ENCODE measurements around the gene RALGAPA2.

RALGAPA2 gene

DNA sequence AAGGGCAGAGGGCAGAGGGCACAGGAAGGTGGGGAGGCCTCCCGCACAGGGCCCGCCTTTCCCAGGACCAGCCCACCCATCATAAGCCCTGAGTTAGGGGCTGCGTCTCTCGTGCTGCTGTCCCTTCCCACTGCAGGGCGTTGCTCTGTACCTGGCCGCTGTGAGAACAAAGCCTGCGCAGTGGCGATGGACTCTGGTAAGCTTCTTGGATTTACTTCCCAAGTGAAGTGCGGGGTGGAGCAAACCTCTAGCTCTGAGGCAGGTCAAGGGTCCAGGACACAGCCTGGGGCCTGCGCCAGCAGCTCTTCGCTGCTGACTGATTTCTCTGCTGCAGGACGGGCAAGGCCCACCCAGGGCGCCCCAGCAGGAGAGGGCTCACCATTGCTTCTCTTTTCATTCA, 320.7 kb downstream of the RALGAPA2 start:
- no peak for DNase-seq

DNA sequence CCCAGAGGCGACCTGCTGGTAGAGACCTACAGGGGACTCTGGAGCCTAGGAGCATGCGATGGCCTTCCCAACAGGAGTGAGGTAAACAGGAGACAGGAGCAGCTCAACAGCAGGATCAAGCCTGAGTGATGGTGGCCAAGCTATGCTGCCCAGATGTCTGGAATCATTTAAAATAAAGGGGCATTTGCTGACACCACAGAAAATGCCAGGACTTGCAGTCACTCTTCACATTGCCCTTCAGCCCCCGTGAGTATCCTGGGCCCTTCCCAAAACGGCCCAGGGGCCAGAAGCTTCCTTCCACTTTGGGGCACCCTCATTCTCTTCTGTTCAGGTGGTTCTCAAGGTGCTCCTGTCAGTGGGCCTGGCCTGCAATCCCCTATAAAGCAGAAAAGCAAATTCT, 321.3 kb downstream of the RALGAPA2 start:
- DNase-seq = no peak

DNA sequence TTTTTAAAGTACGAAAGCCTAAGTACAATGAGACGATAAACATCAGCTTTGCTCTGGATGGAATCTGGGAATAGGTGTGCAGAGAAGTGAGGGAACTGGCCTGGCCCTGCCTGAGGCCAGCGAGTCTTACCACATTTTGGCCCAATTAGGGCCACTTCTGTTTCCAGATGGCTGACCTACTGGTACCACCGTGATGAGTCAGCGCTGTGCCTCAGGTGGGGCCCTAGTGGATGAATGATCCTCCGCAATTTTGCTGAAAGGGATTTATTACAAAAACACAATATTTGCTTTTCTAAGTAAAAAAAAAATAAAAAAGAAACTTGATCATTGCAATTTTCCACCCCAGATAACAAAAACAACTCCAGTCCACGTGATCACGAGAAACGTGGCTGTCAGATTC, 322.1 kb downstream of the RALGAPA2 start:
- DNase-seq = no peak

DNA sequence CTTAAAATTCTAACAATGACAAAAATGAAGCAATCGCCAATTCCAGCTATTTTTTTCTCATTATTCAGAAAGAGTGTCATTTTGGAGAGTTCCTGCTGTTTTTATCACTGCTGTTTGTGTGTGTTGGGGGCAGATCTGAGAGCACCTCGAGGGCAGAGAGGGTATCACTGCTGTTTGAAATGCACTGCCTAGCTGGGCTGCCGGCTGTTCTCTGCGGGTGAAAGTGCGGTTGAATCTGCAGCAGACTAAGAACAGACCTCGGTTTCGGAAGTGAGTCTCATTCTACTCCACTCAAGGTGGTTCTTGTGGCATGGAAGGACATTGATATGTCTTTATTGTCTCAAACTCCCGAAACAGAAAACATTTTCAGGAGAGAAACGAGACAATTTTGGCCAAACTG, 326.3 kb downstream of the RALGAPA2 start:
- DNase-seq = no peak

DNA sequence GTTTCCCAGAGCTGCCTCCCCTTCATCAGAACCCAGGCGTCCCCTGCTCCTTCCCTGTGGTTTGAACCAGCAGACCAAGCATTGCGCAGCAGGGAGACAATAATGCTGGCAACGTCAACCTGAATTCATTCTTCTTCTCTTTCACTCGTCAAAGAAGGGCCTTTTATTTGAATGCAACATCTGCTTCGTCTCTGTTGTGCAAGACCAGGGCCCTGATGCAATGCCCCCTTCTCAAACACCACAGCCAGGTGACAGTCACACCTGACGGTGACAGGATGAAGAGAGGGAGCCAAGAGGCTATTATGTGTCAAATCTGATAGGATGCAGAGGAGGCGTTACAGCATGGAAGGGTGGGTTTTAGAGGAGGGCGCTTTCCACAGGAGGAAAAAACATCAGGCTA, 336.6 kb downstream of the RALGAPA2 start:
- DNase-seq = no peak

DNA sequence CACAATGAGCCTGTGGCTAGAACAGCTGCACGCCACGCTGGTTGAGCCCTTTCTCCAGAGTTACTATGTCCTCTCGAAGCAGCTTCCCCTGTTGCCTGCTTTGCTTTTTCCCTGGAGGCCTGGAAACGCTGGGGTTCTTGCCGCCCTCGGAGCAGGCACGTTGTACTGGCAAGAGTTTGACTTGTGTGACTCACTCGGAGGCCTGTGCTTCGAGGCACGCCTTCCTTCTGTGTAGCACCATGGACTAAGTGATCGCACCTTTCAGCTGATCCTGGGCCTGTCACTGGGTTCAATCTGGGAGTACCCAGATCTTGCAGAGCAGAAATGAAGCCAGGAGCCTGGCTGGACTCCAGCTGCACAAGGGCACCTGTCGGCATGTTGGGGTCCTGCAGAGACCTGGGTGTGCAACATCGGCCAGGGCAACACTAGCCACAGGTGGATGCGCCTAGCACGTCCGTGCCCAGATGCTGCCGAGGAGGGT, 339.3 kb downstream of the RALGAPA2 start:
- peak; percentile 31 for DNase-seq

DNA sequence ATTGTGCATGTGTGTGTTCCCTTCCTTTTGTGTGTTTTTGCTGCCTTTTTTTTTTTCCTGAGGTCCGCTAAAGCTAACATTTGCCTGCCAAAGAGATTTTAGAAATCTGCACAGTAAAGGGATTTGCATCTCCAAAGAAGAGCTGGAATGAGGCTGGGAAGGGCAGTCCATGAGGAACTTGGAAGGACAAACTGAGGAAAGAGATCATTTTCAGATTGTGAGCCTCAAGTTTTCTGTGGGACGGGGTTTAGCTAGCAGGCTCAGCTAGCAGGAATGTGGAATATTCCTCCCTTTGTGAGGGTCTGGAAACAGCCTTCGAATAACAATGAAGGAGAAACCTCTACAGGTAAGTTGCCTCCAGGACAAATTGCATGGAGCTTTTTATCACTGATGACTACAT, 340.8 kb downstream of the RALGAPA2 start:
- DNase-seq = no peak

DNA sequence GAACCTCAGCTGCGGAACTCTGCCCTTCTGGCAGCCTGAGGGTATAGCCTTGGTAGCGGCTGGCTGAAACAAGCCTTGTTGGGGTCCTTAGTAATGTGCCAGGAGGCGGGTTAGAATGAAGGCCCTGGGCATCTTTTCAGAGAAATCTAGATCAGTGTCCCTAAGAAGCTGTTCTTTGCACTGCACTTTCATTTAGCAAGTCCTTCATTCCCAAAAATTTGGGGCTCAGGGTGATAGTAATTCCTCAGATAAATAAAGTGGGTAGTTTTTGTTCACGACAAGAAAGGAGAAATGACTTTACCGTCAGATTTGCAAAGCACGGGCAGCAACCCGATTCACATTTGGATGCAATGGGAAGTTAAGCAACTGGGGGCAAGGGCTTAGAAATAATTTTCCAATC, 341.4 kb downstream of the RALGAPA2 start:
- no peak for DNase-seq

DNA sequence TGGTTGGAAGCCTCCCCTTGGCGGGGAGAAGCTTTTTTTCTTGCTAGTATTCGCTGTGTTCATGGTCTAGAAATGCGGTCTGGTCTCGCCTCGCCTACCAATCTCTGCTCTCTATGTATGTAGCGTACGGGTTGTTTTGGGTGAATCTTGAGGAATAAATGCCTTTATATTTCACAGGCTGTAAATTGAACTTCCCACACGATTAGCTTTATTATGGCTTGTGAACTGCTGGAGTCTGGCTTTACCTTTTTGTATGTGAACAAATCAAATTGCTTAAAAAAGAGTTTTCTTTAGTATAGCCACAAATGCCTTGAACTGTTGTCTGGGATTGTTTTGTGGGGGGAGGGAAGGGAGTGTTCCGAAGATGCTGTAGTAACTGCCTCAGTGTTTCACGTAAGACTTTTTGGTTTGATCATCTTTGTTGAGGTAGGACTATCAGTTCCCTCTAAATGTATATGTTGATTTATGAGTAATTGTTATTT, 342.3 kb downstream of the RALGAPA2 start:
- no peak for DNase-seq

DNA sequence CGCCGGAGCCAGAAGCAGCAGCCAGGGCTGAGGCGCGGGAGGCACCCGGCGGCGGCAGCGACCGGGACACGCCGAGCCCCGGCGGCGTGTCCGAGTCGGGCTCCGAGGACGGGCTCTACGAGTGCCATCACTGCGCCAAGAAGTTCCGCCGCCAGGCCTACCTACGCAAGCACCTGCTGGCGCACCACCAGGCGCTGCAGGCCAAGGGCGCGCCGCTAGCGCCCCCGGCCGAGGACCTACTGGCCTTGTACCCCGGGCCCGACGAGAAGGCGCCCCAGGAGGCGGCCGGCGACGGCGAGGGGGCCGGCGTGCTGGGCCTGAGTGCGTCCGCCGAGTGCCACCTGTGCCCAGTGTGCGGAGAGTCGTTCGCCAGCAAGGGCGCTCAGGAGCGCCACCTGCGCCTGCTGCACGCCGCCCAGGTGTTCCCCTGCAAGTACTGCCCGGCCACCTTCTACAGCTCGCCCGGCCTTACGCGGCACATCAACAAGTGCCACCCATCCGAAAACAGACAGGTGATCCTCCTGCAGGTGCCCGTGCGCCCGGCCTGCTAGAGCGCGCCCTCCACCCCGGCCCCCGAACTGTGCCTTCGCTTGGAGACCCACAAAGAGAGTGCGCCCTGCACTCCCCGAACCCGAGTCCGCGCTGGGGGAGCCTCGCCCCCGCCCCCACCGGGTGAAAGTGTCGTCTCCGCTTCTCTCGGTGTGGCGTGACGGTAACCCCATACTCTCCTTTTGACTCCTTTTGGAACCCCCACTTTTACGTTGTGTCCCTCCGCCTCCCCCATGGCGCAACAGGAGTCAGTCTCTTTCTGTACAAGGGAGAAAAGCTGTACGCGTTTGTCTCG, 343.0 kb downstream of the RALGAPA2 start:
- peak; percentile 8 for DNase-seq

DNA sequence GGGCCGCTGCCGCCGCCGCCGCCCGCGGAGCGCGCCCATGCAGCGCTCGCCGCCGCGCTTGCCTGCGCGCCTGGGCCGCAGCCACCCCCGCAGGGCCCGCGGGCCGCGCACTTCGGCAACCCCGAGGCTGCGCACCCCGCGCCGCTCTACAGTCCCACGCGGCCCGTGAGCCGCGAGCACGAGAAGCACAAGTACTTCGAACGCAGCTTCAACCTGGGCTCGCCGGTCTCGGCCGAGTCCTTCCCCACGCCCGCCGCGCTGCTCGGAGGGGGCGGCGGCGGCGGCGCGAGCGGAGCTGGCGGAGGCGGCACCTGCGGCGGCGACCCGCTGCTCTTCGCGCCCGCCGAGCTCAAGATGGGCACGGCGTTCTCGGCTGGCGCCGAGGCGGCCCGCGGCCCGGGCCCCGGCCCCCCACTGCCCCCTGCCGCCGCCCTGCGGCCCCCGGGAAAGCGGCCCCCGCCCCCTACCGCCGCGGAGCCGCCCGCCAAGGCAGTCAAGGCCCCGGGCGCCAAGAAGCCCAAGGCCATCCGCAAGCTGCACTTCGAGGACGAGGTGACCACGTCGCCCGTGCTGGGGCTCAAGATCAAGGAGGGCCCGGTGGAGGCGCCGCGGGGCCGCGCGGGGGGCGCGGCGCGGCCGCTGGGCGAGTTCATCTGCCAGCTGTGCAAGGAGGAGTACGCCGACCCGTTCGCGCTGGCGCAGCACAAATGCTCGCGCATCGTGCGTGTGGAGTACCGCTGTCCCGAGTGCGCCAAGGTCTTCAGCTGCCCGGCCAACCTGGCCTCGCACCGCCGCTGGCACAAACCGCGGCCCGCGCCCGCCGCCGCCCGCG, 343.8 kb downstream of the RALGAPA2 start:
- no peak for DNase-seq

DNA sequence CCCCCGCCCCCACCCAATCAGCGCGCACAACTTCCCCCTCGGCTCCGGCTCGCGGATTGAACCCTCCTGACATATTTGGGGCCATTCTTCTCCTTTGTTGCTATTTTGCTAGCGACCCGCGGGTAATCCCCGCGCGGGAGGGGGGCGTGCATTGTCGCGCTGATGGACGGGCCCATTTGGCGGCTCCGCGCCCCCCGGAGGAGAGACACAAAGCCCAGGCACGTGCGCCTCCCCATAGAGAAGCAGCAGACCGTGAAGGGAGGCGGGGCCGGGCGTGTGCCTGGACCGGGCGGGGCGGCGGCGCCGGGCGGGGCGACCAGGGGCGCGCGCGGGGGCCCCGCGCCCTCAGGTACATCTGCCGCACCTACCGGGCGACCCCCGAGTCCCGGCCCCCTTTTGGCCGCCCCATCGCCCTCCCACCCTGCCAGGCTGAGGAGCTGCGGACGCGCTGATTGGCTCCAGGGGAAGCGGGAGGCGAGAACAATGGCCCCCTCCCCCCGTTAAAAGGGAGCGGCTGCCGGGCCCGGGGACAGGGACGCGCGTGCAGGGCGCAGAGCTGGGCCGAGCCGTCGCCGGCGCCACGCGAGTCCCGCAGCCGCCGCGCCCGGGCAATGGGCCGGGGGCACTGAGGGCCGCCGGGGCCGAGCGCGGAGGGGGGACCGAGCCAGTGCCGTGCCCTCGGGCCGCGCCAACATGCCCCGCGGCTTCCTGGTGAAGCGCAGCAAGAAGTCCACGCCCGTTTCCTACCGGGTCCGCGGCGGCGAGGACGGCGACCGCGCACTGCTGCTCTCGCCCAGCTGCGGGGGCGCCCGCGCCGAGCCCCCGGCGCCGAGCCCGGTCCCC, 344.6 kb downstream of the RALGAPA2 start, which contains the start of gene INSM1:
INSM1 (plus strand) TSS at position 530 of the 843 bp plus-strand sequence; CDS start at position 694, 164 bp downstream.
- DNase-seq = peak; percentile 93

DNA sequence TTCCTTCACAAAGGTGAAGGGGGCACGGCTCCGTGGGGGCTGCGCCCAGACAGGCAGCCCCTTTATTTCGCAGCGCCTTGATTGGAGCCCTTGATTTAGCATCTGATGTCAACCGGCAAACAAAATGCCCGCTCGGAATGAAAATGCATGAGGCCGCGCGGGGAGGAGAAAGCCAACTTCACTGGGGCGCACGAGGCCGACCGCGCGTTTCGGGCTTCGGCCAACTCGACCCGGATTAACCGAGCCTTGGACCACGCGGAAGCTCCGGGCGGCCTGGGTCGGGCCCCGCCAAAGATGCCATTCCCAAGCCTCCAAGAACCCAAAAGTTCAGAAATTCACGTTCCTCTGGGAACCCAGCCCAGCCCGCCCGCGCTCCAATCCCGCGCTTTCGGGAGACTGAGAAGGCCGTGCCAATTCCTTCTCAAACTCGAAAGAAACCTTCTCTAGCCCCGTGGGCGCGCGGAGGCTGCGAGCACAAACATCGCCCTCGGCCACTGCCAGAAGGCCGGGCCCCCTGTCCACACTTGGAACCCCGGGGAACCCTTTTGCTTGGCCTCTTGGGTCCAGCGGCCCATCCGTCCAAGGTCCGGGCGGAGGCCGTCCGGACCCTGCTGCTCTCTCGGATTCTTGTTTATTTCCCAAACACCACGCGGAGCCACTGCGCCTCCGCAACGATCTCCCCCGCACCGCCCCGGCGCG, 345.4 kb downstream of the RALGAPA2 start:
- DNase-seq = peak; percentile 34

DNA sequence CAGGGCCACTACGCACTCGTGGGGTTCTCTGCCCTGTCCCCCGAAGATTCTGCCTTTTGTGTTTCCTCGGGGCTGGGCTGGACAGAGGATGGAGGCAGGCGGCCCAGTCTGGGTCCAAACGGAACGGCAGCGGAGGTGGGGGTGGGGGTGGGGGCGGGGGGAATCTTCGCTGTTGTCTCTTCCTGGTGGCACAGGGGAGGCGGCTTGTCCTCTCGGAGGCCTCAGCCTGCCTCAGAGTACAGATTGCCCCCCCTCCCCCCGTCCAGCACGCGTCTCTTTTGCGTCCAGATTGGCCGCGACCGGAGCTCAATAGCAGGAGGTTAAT, 345.9 kb downstream of the RALGAPA2 start:
- DNase-seq = no peak

DNA sequence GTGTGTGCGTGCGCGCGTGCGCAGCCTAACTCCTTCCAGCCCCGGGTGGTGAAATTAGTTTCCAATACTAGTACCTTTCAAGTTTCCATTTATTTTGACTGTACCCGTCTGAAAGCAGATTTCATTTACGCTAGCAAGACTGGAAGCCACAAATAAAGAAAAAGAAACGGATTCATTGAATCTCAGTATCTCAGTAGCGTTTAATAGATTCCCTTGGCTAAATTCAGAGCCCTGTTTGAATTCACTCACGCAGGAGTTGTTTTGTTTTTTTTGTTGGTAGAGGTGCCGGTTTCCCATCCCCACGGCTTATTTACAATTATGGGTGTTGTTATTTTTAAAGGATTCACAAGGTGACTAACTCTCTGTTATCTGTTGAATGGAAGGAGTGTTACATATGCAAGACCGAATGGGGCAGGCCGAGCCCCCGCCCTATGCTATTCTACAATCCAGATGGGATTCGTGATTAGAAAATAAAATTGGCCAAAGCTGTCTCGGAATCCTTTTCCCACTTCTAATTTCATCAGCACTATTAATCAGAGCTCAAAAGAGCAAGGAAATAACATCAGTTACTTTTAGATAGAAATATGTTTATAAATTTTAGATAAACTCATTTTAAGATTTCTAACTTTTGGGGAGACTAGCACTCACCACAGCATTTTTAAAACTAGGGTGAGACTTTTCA, 346.8 kb downstream of the RALGAPA2 start:
- DNase-seq = no peak

DNA sequence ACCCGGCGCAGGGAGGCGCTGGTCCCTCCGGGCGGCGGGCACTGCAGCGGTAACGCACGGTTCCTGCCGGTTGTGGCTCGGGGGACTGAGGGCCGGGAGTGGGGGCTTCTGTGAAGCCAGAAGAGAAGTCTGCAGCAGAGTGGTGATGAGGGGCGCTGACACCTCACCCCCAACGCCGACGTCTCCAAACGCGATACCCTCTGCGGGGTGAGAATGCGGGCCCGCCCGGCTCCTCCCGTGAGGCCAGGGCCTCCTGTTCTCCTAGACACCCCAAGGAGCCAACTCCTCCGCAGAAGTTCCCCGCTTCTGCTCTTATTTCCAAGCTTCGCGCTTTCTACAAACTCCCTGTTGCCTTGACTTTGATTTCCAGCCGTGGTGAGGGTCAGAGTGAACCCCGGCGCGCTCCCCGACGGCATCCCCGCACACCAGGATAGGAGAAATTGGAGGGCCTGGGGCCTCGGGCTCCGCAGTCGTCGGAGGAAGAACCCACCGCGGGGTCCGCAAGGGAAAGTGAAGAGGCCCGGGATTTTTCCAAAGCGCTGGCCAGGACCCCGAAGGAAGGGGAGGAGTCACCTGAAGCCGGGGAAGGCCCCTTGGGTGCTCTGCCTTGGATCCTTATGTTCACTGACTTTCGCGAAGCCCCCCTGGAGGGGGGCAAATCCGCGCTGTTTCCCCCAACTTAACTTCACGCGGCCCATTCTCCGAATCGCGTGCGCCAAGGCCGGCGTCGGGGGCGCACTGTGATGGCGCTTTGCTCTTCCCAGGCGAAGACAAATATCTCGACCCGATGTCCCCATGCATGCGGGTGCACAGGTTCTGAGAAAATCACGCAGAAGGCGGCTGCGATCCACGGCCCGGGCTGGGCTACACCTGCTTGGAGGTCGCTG, 347.6 kb downstream of the RALGAPA2 start:
- DNase-seq = no peak

DNA sequence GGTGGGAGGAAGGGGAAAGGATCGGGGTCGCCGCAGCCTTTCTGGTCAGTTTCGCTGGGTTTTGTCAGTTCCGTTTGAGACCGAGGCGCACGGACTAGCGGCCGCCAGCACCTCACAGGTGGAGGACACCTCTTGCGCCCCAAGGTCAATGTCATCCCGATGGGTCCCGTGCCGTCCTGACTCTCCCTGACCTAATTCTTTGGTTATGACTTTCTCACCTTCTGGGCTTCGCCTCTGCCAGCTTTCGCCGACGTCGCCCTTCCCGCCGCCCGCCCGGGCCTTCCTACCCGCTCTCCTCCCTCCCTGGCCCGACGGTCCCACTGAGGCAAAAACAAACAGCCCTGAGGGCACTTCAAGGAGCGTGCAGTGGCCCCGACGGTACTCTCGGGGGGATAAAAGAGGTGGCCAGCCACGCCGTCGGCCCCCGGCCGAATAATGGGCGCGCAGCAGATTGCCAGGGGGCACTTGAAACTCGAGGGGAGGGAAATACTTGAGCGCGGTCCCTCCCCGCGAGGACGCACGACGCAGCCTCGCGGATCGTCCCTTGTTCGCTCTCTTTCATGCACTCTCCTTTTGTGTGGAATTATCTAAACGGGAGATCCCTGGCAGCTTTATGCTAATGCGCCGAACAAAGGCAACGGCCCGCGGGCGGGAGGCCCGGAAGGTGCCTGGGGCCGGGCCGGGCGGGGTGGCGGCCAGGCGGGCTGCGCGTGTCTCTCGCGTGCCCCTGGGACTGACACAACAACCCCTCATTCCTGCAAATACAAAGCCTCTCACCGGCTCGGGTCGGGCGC, 348.4 kb downstream of the RALGAPA2 start:
- DNase-seq = no peak

DNA sequence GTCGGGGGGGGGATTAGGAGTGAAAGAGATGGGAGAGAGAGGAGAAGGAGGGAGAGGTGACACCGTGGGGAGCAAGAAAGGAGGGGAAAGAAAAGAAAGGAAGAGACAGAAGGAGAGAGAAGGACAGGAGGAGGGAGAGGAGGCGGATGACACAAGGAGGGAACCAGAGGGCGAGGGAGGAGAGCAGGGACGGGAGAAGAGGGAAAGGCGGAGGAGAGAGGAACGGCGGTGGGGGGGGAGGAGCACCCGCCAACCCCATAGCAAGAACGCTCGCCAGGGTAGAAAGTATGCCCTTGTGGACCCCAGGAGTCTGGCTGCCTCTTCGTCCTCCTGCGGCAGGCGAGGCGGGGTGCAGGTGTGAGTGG, 349.0 kb downstream of the RALGAPA2 start:
- DNase-seq = no peak

DNA sequence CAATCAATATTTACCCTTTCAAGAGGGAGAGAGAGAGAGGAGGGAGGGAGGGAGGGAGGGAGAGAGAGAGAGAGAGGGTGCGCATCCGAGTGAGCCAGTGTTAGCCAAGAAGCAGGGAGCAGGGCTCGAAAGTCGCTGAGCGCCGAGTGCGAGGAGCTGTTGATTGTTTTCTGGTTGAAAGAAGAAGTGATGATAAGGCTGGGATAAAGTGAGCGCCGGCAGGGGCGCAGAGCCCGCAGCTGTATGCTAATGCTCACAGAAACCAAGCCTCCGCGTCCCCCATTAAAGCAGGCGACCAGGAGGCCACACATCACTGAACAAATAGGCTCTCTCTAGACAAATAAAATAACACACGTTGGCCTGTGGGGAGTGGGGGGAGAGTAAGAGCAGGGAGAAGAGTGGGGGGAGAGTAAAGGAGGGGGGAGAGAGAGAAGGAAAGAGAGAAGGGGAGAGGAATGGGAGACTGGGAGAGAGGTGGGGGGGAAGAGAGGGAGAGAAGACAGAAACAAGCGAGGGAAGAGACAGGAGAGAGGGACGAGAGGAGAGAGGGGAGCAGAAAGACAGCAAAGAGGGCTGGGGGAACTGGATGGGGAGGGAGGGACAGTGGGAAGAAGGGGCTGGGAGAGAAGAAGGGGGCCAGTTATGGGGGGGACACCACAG, 349.5 kb downstream of the RALGAPA2 start:
- peak; percentile 63 for DNase-seq

Data from NCI-H1694 (cell line).